ENCODE measurements around the gene TET3. TPM values are rescaled to one million over a fixed set of nuclear protein-coding genes. Genes with fewer than 3 reads are reported as not detected.

The TET3 gene
- total and polyA plus RNA-seq, 2 of the 4 experiments (the other 2 are of a cell fraction) = 1.6 to 1.8 TPM

- Histone ChIP-seq H2AFZ (replicated peaks; ENCODE audit: low read length, poor library complexity) (peak overlapping the region; percentile 45), H3K27ac (ENCODE audit: insufficient read depth, low read length) (no peak overlapping the region), H4K5ac (ENCODE audit: low read depth, low read length) (no peak overlapping the region), H3K4me2 (ENCODE audit: low read depth, low read length) (no peak overlapping the region), H3K9me3 (ENCODE audit: control insufficient read depth, insufficient read depth, low read length) (no peaks in the 10 kb centered on the region), H3K4ac (ENCODE audit: low read depth, low read length) (no peak overlapping the region), H3K14ac (replicated peaks; ENCODE audit: low read depth, low read length) (no peak overlapping the region), H2AK5ac (ENCODE audit: low read depth, low read length) (no peak overlapping the region), H3K79me1 (ENCODE audit: low read depth in 1 of 2, low read length in 2 of 2) (peaks cover 35 to 72% of the 10 kb centered on the region in 2 experiments), H4K8ac (ENCODE audit: low read depth in 2 of 2, low read length in 2 of 2) (no peak overlapping the region), H2BK20ac (ENCODE audit: low read depth, low read length) (no peak overlapping the region), H3K4me3 (ENCODE audit: insufficient read depth, low read depth, low read length) (no peak overlapping the region), H2BK5ac (ENCODE audit: low read depth, low read length, poor library complexity, severe bottlenecking) (no peak overlapping the region), H3K27me3 (ENCODE audit: control insufficient read depth, insufficient read depth, low read length) (no peaks in the 10 kb centered on the region), H3K9ac (ENCODE audit: low read depth, low read length) (no peak overlapping the region), H4K91ac (ENCODE audit: insufficient read depth, low read depth, low read length) (no peak overlapping the region), H2BK120ac (ENCODE audit: low read depth, low read length) (no peak overlapping the region), H3K4me1 (ENCODE audit: control insufficient read depth, insufficient read depth, low read length) (peaks cover 15% of the 10 kb centered on the region), H2AK9ac (replicated peaks; ENCODE audit: low read depth, low read length, poor library complexity) (no peak overlapping the region), H2BK15ac (ENCODE audit: low read depth, low read length) (no peak overlapping the region), H4K20me1 (ENCODE audit: insufficient read depth, low read length) (peaks cover 56% of the 10 kb centered on the region), H3K18ac (ENCODE audit: low read depth, low read length) (no peak overlapping the region), H3K9me1 (ENCODE audit: insufficient read depth, low read length) (peaks cover 20% of the 10 kb centered on the region), H3K23ac (ENCODE audit: low read depth, low read length) (no peak overlapping the region), H3K36me3 (ENCODE audit: control insufficient read depth, insufficient read depth, low read length) (peaks cover 9% of the 10 kb centered on the region), H3K56ac (ENCODE audit: extremely low read depth, insufficient read depth, low read length) (no peak overlapping the region)
- intact Hi-C loops (cut with micrococcal nuclease) = no loop called here
- CTCF ChIA-PET = interaction anchor here (1.3 kb wide), 1 partner anchor 16 kb away, joined by 3 read pairs; no protein-coding TSS in a partner anchor
- WGBS, 2 experiments (ENCODE audit: extremely low coverage in 2 of 2, insufficient read length in 1 of 2) = 0% methylated on average over 1 of the region's 13 CpGs; no CpG with 5 or more reads in 1 of the 2 experiments
- TF ChIP-seq POLR2A (IDR thresholded peaks at IDR 0.05; ENCODE audit: low read depth, low read length) (no peak), USF2 (IDR thresholded peaks at IDR 0.05; ENCODE audit: low read depth, low read length) (no peak), CTCF (conservative IDR thresholded peaks at IDR 0.05; ENCODE audit: low read depth, low read length) (no peak), CEBPB (IDR thresholded peaks at IDR 0.05; ENCODE audit: low read depth, low read length) (no peak), RAD21 (IDR thresholded peaks at IDR 0.05; ENCODE audit: low read length) (no peak), MXI1 (IDR thresholded peaks at IDR 0.05; ENCODE audit: borderline replicate concordance, low read depth, low read length) (no peak), FOS (IDR thresholded peaks at IDR 0.05; ENCODE audit: low read depth, low read length) (no peak), ELK1 (IDR thresholded peaks at IDR 0.05; ENCODE audit: borderline replicate concordance, low read depth, low read length) (no peak), NFE2L2 (IDR thresholded peaks at IDR 0.05; ENCODE audit: low read depth, low read length) (no peak), MAZ (IDR thresholded peaks at IDR 0.05; ENCODE audit: borderline replicate concordance, low read depth, low read length) (no peak), RFX5 (IDR thresholded peaks at IDR 0.05; ENCODE audit: low read depth, low read length) (no peak), MAFK (IDR thresholded peaks at IDR 0.05; ENCODE audit: low read depth, low read length) (no peak), SMC3 (IDR thresholded peaks at IDR 0.05; ENCODE audit: low read depth, low read length) (no peak), BHLHE40 (IDR thresholded peaks at IDR 0.05; ENCODE audit: low read depth, low read length) (no peak), CHD1 (IDR thresholded peaks at IDR 0.05; ENCODE audit: low read depth, low read length) (no peak), RCOR1 (IDR thresholded peaks at IDR 0.05; ENCODE audit: insufficient replicate concordance, low read length) (no peak)
- no peak for ATAC-seq (ENCODE audit: low read depth)
- dilution Hi-C loops (cut with HindIII; ENCODE audit: low sequenced_read_pairs, unreplicated experiment) = no loop called here
- in situ Hi-C loops (cut with MboI; ENCODE audit: low sequenced_read_pairs) = no loop called here
- BruUV-seq (replicated peaks) = no TSS peak
- POLR2A ChIA-PET (ENCODE audit: unreplicated experiment) = no interaction called here
- no peak for DNase-seq
These were observed 25.4 kb downstream of the TET3 start for GRCh38 chr2:74010087-74010541.
